MM.1S (cell line): Measurements from ENCODE around the gene TMPRSS5.

Experiments used
- DNase-seq: peaks from one replicate; pipeline ENCODE4 v3.0.0-alpha.2; 2015
- H2AFZ ChIP-seq: fragments of 300-600 bp; sonication (generic); 2 replicates; pipeline ENCODE4 v1.6.0; 2016; ENCODE audit warnings: antibody characterized with exemption, low read length
- H3F3A ChIP-seq: fragments of 300-600 bp; sonication (generic); 2 replicates; pipeline ENCODE4 v1.6.1; 2016; ENCODE audit warnings: mild to moderate bottlenecking, antibody characterized with exemption, low read length, moderate library complexity, mixed read lengths; ENCODE audit not compliant: insufficient read depth
- H3K27ac ChIP-seq: fragments of 300-600 bp; sonication (generic); 2 replicates; pipeline ENCODE4 v1.5.1; 2016; ENCODE audit warnings: mild to moderate bottlenecking, low read length
- H3K27me3 ChIP-seq: fragments of 300-600 bp; sonication (generic); replicated peaks from 2 replicates; pipeline ENCODE4 v1.6.0; 2016; ENCODE audit warnings: low read length; ENCODE audit not compliant: insufficient read depth
- H3K36me3 ChIP-seq: fragments of 300-600 bp; sonication (generic); replicated peaks from 2 replicates; pipeline ENCODE4 v1.6.1; 2016; ENCODE audit warnings: mild to moderate bottlenecking, low read length, mixed read lengths; ENCODE audit not compliant: insufficient read depth
- H3K4me1 ChIP-seq: fragments of 300-600 bp; sonication (generic); 2 replicates; pipeline ENCODE4 v1.6.1; 2016; ENCODE audit warnings: low read length, mixed read lengths
- H3K4me2 ChIP-seq: fragments of 300-600 bp; sonication (generic); 2 replicates; pipeline ENCODE4 v1.6.0; 2016; ENCODE audit warnings: low read depth, low read length
- H3K4me3 ChIP-seq: fragments of 300-600 bp; sonication (generic); 2 replicates; pipeline ENCODE4 v1.5.1; 2016; ENCODE audit warnings: low read length, mixed read lengths
- H3K79me2 ChIP-seq: fragments of 300-600 bp; sonication (generic); 2 replicates; pipeline ENCODE4 v1.6.1; 2016; ENCODE audit warnings: mixed run types, low read length, mixed read lengths
- H3K9ac ChIP-seq: fragments of 300-600 bp; sonication (generic); 2 replicates; pipeline ENCODE4 v1.6.1; 2016; ENCODE audit warnings: low read length, mixed read lengths
- H3K9me2 ChIP-seq: fragments of 300-600 bp; sonication (generic); replicated peaks from 2 replicates; pipeline ENCODE4 v1.6.1; 2016; ENCODE audit warnings: mild to moderate bottlenecking, low read length, mixed read lengths; ENCODE audit not compliant: insufficient read depth
- H3K9me3 ChIP-seq: fragments of 300-600 bp; sonication (generic); replicated peaks from 2 replicates; pipeline ENCODE4 v1.6.1; 2016; ENCODE audit warnings: mild to moderate bottlenecking, low read length, mixed read lengths; ENCODE audit not compliant: insufficient read depth
- H4K20me1 ChIP-seq: fragments of 300-600 bp; sonication (generic); 2 replicates; pipeline ENCODE4 v1.6.1; 2016; ENCODE audit warnings: mild to moderate bottlenecking, low read length, moderate library complexity, mixed read lengths; ENCODE audit not compliant: insufficient read depth
- EZH2 ChIP-seq: fragments of 300-600 bp; sonication (generic); optimal IDR thresholded peaks from 2 replicates; pipeline ENCODE3; 2017; ENCODE audit warnings: low read depth, mild to moderate bottlenecking, antibody characterized with exemption, low read length, mixed read lengths
- EZH2phosphoT487 ChIP-seq: fragments of 300-600 bp; sonication (generic); IDR thresholded peaks from 2 replicates; pipeline ENCODE4 v1.6.1; 2018; ENCODE audit warnings: antibody characterized with exemption, low read length
- TF ChIP-seq, protein P1 (sequence below): fragments of 300-600 bp; sonication (generic); IDR thresholded peaks from 2 replicates; pipeline ENCODE4 v1.5.1; 2016; ENCODE audit warnings: antibody characterized with exemption, low read length, mixed read lengths

TMPRSS5 gene

DNA sequence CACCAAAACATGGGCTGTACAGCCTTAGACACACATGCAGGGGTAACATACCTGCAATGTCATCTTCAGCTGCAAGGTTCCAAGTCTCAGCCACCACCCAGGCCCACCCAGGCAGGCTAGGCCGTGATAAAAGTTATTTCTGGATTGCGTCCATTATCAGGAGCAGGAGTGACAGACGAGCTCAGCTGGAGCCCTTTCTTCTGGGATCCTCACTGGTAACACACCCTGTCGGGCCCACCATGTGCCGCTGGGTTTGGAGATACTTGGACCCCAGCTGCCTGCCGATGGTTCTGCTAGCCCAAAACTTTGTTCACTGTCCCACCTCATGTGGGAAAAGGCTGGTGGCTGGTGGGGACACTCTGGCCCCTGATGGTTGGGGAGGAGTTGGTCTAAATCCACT lies 24.8 kb downstream of the TMPRSS5 start:
- Histone ChIP-seq H2AFZ (no peak overlapping the region), H3K9ac (no peak overlapping the region), H3K9me2 (no peaks in the 10 kb centered on the region)

DNA sequence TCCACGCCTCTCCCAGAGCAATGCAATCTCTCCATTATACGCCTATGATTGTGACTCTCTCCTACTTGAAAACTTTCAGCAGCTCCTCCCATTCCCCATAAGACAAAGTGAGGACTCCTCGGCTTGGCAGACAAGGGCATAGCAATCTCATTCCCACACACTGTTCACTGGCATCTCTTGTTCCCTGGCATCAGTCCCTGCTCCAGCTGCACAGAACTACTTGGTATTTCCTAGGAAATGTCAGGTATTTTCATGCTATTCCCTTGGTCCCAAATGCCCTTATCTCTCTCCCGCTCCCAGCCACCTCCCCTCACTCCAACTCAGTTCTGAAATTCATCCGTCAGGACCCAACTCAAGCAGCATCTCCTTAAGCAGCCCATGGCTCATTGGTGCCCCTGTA lies 28.4 kb downstream of the TMPRSS5 start:
- Histone ChIP-seq H4K20me1 (no peaks in the 10 kb centered on the region), H3K4me2 (no peak overlapping the region), H3K4me3 (no peak overlapping the region), H3K27me3 (no peaks in the 10 kb centered on the region), H3K9me3 (no peaks in the 10 kb centered on the region), H2AFZ (no peak overlapping the region), H3K9ac (no peak overlapping the region), H3K4me1 (no peaks in the 10 kb centered on the region), H3K9me2 (no peaks in the 10 kb centered on the region), H3F3A (no peaks in the 10 kb centered on the region), H3K27ac (no peak overlapping the region), H3K36me3 (no peaks in the 10 kb centered on the region), H3K79me2 (no peaks in the 10 kb centered on the region)
- TF ChIP-seq EZH2 (no peak), EZH2phosphoT487 (no peak)
- TF ChIP-seq, protein P1, sequence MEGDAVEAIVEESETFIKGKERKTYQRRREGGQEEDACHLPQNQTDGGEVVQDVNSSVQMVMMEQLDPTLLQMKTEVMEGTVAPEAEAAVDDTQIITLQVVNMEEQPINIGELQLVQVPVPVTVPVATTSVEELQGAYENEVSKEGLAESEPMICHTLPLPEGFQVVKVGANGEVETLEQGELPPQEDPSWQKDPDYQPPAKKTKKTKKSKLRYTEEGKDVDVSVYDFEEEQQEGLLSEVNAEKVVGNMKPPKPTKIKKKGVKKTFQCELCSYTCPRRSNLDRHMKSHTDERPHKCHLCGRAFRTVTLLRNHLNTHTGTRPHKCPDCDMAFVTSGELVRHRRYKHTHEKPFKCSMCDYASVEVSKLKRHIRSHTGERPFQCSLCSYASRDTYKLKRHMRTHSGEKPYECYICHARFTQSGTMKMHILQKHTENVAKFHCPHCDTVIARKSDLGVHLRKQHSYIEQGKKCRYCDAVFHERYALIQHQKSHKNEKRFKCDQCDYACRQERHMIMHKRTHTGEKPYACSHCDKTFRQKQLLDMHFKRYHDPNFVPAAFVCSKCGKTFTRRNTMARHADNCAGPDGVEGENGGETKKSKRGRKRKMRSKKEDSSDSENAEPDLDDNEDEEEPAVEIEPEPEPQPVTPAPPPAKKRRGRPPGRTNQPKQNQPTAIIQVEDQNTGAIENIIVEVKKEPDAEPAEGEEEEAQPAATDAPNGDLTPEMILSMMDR: no peak
- DNase-seq: no peak

More for the DNA sequence above, 24.8 kb downstream of the TMPRSS5 start:
- Histone ChIP-seq H3K36me3 (no peaks in the 10 kb centered on the region), H3K4me3 (no peak overlapping the region), H3K27me3 (no peaks in the 10 kb centered on the region), H3K27ac (no peak overlapping the region), H3K4me1 (no peaks in the 10 kb centered on the region), H3K79me2 (no peaks in the 10 kb centered on the region), H3K9me3 (no peaks in the 10 kb centered on the region), H4K20me1 (no peaks in the 10 kb centered on the region), H3F3A (no peaks in the 10 kb centered on the region), H3K4me2 (no peak overlapping the region)
- TF ChIP-seq, protein P1: no peak
- no peak for TF ChIP-seq EZH2
- no peak for TF ChIP-seq EZH2phosphoT487
- DNase-seq: no peak

DNA sequence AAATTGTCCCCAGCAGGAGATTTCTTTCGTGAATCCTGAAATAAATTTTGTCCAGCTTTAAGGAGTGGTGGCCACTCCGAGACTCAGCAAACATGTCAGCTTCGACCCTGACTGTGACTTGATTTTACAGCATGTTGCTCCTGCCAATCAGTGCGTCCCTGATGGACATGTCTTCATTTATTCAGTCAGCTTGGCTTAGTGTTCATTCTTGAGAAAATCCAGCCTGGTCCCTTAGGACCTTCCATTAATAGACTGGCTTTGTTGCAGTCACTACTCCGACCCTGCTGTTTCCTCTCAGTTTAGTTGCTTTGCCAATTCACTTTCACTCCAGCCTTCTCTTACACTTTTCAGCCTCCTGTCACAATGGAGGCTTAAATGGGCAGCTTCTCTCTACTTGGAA lies 30.5 kb downstream of the TMPRSS5 start:
- no peak for DNase-seq
- Histone ChIP-seq H3K9me3 (no peaks in the 10 kb centered on the region), H3K9me2 (no peaks in the 10 kb centered on the region), H3K27ac (no peak overlapping the region), H3K4me3 (no peak overlapping the region), H3F3A (no peaks in the 10 kb centered on the region), H3K79me2 (no peaks in the 10 kb centered on the region), H3K4me1 (no peaks in the 10 kb centered on the region), H2AFZ (no peak overlapping the region), H4K20me1 (no peaks in the 10 kb centered on the region), H3K9ac (no peak overlapping the region), H3K36me3 (no peaks in the 10 kb centered on the region), H3K4me2 (no peak overlapping the region), H3K27me3 (no peaks in the 10 kb centered on the region)
- TF ChIP-seq, protein P1: no peak
- TF ChIP-seq EZH2 (no peak), EZH2phosphoT487 (no peak)
